ENCODE data around the gene HEATR1. TPM values are rescaled to one million over a fixed set of nuclear protein-coding genes. Genes with fewer than 3 reads are reported as not detected.
"Not testable (repeated sequence)": the region's sequence is repeated elsewhere in the genome, so short reads cannot be mapped to it uniquely, and the experiment has no call there.

Gene HEATR1
- total RNA-seq, 1 donor from 2014 or later, result 39.3 TPM

- DNase-seq, result no peak
Observed at GRCh38 chr1:236581528-236581927, 22.8 kb downstream of the HEATR1 start.

- DNase-seq, result not testable (repeated sequence)
Observed at GRCh38 chr1:236580404-236580803, 23.9 kb downstream of the HEATR1 start.

GRCh38 chr1:236578661-236579060, 25.7 kb downstream of the HEATR1 start:
- no peak for DNase-seq

- DNase-seq, result not testable (repeated sequence)
Observed at GRCh38 chr1:236577041-236577440, 27.3 kb downstream of the HEATR1 start.

GRCh38 chr1:236576004-236576403, 28.3 kb downstream of the HEATR1 start:
- DNase-seq, result no peak

- DNase-seq, result no peak
Observed at GRCh38 chr1:236575523-236575922, 28.8 kb downstream of the HEATR1 start.

GRCh38 chr1:236568285-236568894, 35.9 kb downstream of the HEATR1 start:
- DNase-seq, result no peak

- no peak for DNase-seq
Observed at GRCh38 chr1:236565530-236565929, 38.8 kb downstream of the HEATR1 start.

- DNase-seq, result no peak
Observed at GRCh38 chr1:236561976-236562375, 42.3 kb downstream of the HEATR1 start.

GRCh38 chr1:236560213-236560771, 44.0 kb downstream of the HEATR1 start:
- DNase-seq, result no peak

- DNase-seq, result no peak
Observed at GRCh38 chr1:236558846-236559245, 45.5 kb downstream of the HEATR1 start.

GRCh38 chr1:236558081-236558480, 46.2 kb downstream of the HEATR1 start:
- no peak for DNase-seq

- no peak for DNase-seq
Observed at GRCh38 chr1:236556606-236557005, 47.7 kb downstream of the HEATR1 start.

- DNase-seq, result no peak
Observed at GRCh38 chr1:236553370-236553769, 50.9 kb downstream of the HEATR1 start.

GRCh38 chr1:236552901-236553300, 51.4 kb downstream of the HEATR1 start:
- DNase-seq, result no peak

GRCh38 chr1:236552096-236552495, 52.2 kb downstream of the HEATR1 start:
- DNase-seq, result no peak

- DNase-seq, result no peak
Observed at GRCh38 chr1:236550961-236551851, 53.1 kb downstream of the HEATR1 start.

GRCh38 chr1:236548452-236548851, 55.9 kb downstream of the HEATR1 start:
- no peak for DNase-seq

GRCh38 chr1:236545621-236546169, 58.6 kb downstream of the HEATR1 start:
- DNase-seq, result no peak

- no peak for DNase-seq
Observed at GRCh38 chr1:236543065-236543669, 61.1 kb downstream of the HEATR1 start.

- no peak for DNase-seq
Observed at GRCh38 chr1:236541710-236542109, 62.6 kb downstream of the HEATR1 start.

GRCh38 chr1:236540813-236541465, 63.4 kb downstream of the HEATR1 start:
- DNase-seq, result no peak
